ENCODE results near the gene ABCA9.
"Not testable (repeated sequence)": the region's sequence is repeated elsewhere in the genome, so short reads cannot be mapped to it uniquely, and the experiment has no call there.

ABCA9 gene

GRCh38 chr17:69018022-69018615, 42.6 kb downstream of the ABCA9 start:
- DNase-seq: no peak

GRCh38 chr17:69015631-69016030, 45.1 kb downstream of the ABCA9 start:
- DNase-seq: no peak

GRCh38 chr17:69012895-69013805, 47.6 kb downstream of the ABCA9 start:
- no peak for DNase-seq

- DNase-seq: no peak
Observed at GRCh38 chr17:69009930-69010329, 50.8 kb downstream of the ABCA9 start.

DNA sequence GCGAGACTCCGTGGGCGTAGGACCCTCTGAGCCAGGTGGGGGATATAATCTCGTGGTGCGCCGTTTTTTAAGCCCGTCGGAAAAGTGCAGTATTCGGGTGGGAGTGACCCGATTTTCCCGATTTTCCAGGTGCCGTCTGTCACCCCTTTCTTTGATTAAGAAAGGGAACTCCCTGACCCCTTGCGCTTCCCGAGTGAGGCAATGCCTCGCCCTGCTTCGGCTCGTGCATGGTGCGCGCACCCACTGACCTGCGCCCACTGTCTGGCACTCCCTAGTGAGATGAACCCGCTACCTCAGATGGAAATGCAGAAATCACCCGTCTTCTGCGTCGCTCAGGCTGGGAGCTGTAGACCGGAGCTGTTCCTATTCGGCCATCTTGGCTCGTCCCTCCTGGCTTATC, 56.0 kb downstream of the ABCA9 start:
- not testable (repeated sequence) for DNase-seq

GRCh38 chr17:68999743-69000142, 61.0 kb downstream of the ABCA9 start:
- not testable (repeated sequence) for DNase-seq

DNA sequence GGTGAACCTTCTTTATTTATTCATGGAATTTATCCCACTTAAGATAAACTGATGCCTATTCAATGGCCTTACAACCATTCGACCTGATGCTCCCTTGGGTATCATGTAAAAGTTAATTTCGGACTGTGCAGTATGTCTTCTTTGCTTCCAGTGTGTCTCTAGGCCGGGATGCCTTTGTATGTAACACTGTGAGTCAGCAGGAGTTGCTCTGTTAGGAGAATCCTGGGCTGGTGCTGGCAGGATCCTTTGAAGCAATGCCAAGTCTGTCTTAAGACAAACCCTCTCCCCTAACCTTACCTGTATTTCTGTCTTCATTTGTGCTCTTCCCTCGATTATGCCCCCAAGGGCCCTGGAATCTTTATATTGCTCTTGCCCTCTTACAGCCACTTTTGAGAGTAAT, 67.6 kb downstream of the ABCA9 start:
- DNase-seq: no peak

DNA sequence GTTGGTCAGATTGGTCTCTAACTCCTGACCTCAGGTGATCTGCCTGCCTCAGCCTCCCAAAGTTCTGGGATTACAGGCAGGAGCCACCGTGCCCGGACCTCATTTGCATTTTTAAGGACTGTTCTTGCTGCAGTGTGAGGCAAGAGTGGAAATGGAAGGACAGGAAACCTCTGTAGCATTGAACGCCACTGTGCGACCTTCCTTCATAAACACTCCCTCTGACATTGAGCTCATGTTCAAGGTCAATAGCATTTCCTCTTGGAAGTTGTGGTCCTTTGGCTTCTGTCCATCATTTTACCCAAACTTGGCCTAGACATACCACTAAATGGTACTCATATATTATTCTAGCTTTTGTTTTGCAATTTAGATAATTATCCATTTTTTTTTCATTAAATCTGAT, 72.8 kb downstream of the ABCA9 start:
- DNase-seq: no peak

DNA sequence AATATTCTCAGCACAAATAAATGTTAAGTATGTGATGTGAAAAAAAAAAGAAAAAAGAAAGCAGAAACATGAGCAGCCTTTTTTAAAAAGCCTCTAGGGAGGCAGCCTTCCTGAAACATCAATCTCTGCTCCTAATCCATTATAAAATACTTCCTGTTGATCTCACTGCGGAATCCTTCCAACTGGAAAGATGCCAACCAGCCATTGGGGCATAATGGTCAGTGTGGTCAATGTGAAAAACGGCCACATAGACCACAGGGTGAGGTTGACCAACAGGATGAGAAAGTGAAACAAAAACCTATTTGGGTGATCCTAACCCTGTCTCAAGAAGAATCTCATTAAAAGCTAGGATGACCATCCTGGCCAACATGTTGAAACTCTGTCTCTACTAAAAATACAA, 79.4 kb downstream of the ABCA9 start:
- DNase-seq: no peak

DNA sequence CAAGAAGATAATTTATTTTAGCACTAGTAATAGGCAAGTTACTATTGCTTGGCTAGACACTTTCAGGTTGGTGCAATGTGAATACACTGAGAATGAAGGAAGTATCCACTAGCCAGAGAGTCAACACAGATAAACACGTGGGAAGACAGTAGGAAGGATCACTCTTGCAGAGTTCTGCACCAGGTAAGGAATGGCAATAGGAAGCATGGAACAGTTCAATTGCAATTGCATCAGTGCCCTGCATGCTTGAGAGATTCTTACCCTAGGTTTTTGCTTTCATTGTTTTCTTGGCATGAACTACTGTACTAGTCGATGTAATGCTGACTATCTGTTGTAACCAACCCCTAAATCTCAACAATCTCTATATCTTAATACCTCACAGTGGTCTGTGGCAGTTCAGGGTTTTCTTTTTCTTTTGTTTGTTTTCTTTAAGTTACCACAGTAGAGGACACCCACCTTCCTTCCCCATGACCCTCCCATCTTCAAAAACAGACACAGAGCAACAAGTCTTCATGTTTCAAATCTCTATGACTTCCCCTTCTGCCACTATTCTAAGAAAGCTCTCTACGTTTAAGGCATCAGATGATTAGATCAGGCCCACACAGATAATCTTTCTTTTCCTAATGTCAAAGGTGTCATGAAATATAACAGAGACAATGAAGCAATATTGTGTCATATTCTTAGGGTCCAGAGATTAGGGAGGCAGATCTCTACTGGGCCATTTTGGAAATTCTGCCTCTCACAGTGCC, 87.5 kb downstream of the ABCA9 start:
- DNase-seq: no peak

GRCh38 chr17:68972119-68972704, 88.5 kb downstream of the ABCA9 start:
- no peak for DNase-seq

DNA sequence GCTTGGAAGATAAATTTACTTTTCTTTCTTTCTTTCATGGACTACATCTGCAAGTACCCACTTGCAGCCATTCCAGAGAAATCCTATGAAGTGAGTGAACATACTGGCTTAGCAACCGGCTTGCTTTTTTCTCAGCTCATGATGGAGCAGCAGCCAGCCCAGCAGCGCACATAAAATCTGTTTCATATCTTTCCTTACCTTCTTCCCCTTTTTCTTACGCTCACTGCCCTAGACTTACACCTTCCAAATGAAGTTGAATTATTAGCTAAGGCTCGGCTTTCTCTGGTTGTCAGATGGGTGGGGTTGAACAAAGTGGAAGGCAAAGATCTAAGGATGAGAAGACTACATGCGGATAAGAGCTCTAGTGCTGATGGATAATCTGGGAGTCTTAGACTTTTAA, 91.6 kb downstream of the ABCA9 start:
- DNase-seq: no peak

DNA sequence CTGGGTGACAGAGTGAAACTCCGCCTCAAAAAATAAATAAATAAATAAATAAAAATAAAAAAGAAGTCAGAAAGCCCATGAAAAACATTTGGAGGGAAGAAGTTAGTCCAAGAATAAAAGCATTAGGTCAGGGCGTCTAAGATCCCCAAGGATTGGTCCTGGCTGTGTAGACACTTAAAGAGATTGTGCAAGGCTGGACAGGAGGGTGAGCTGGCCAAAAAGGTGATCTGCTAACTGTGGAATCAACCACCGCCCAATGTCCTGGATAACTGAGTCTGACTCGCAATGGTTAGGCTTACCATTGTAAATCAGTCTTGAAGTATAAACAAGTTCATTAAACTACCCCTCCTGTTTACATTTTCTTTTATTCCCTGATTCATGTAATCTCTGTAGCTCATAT, 96.8 kb downstream of the ABCA9 start:
- no peak for DNase-seq

- DNase-seq: no peak
Observed at GRCh38 chr17:68961214-68961882, 99.4 kb downstream of the ABCA9 start.

GRCh38 chr17:68959117-68959516, 101.6 kb downstream of the ABCA9 start:
- not testable (repeated sequence) for DNase-seq

- DNase-seq: no peak
Observed at GRCh38 chr17:68957944-68958343, 102.8 kb downstream of the ABCA9 start.

- DNase-seq: no peak
Observed at GRCh38 chr17:68955181-68955841, 105.4 kb downstream of the ABCA9 start, which contains the start of gene ABCA8. ABCA8 (minus strand) TSS chr17:68955392; CDS start chr17:68942034, 13,358 bp downstream.

DNA sequence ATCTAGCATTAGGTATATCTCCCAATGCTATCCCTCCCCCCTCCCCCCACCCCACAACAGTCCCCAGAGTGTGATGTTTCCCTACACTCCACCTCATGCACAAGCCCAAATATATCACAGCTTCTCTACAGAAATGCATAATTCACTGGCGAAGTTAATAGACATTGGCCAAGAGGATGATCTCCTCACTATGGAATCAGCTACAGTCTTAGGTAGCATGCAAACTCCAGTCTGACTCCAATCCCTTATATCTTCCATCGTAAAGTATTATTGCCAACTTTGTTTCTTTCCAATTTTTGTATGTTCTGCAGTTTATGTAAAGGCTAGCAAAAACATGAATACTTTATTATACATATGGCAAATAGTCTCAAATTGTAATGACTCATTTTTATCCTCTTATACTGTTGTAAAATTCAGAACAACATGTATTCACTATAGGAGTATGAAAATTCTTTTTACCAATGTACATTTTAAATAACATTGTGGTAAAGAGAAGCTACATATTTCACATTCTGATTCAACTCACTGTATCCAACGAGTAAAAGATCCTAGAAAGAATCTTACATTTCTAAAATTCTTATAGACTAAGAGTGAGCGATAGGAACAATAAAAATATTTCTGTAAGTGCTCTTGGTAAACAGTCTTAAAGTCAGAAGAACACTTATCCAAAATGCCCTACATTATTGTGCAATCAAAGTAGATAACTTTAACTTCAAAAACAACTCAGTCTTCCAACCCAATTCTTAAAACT, 106.4 kb downstream of the ABCA9 start:
- no peak for DNase-seq

DNA sequence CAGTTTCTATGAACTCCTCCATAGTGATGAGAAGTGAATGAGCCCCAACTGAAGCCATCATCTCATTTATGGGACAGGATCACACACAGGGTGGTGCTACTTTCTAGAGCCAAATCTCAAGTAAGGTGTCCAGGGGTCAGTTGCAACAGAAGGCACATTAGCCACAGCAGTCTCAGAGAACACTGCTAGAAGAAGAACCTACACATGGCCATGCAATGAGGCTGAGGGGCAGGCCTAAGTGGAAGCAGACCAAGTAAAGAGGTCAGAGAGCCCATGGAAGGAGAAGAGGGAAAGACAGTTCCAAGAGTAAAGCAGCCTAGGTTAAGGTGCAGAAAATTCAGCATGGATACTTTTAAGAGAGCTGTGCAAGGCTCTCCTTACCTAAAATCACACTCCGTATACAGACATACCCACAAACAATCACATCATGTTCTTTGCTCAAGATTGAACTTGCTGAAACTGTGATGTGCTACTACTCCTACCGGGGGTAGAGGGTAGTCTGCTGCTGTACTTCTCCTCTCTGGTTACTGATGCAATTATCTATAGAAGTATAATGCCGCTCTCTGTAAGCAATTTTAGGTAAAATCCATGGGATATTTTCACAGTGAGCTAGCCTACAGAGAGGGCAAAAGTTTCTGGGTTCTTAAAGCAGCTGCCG, 107.3 kb downstream of the ABCA9 start:
- DNase-seq: no peak

DNA sequence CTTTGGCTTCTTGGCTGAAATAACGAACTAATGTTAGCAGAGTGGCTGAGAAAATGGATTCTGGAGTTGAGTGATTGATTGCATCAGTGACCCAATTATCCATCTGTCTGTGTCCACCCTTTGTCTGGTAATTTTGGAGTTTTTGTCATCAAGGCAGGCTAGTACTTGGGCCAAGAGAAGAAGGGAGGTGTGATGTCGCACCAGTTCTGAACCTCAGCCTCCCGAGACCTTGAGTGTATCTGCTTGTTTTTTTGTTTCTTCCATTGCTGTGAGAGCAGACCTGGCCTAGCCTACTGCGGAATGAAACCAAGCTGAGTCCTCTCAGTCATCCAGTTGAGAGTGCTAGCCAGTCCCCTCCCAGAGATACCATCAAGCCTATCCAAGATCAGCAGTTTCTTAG, 110.0 kb downstream of the ABCA9 start:
- no peak for DNase-seq

DNA sequence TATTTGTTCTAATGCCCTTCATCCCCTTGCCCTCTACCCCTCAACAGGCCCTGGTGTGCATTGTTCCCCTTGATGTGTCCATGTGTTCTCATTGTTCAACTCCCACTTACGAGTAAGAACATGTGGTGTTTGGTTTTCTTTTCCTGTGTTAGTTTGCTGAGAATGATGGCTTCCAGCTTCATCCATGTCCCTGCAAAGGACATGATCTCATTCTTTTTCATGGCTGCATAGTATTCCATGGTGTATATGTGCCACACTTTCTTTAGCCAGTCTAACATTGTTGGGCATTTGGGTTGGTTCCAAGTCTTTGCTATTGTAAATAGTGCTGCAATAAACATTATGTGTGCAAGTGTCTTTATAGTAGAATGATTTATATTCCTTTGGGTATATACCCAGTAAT, 112.9 kb downstream of the ABCA9 start:
- DNase-seq: not testable (repeated sequence)

Measured in NCI-H1105 (cell line).